SK-N-SH treated with all-trans-retinoic acid at 6 μM for 48 hours (cell line): ENCODE data around the gene MOGAT1.

Source experiments
- ATAC-seq: fragments of 200-7000 bp; cut with Tn5 transposase; 3 replicates; pipeline ENCODE4 v1.9.1; 2020; ENCODE audit warnings: mild to moderate bottlenecking, moderate library complexity
- ARNTL ChIP-seq: fragments of 450-650 bp; formaldehyde crosslinking; IDR thresholded peaks from 2 replicates; pipeline ENCODE4 v1.5.0; 2020; ENCODE audit warnings: low read depth, mild to moderate bottlenecking, moderate library complexity, borderline replicate concordance
- BACH2 ChIP-seq: fragments of 250-450 bp; sonication (Bioruptor Pico); IDR thresholded peaks from 2 replicates; pipeline ENCODE4 v1.9.0; 2021; ENCODE audit warnings: mild to moderate bottlenecking, borderline replicate concordance
- CSDC2 ChIP-seq: fragments of 250-450 bp; sonication (Bioruptor Pico); IDR thresholded peaks from 2 replicates; pipeline ENCODE4 v1.5.0; 2020; ENCODE audit warnings: mild to moderate bottlenecking, moderate library complexity
- CSRNP3 ChIP-seq: fragments of 250-450 bp; sonication (Bioruptor Pico); IDR thresholded peaks from 2 replicates; pipeline ENCODE4 v1.5.1; 2021; ENCODE audit warnings: mild to moderate bottlenecking, moderate library complexity
- ESRRG ChIP-seq: fragments of 250-450 bp; sonication (Bioruptor Pico); IDR thresholded peaks from 2 replicates; pipeline ENCODE4 v1.6.1; 2021; ENCODE audit warnings: mild to moderate bottlenecking
- ISL1 ChIP-seq: fragments of 250-450 bp; sonication (Bioruptor Pico); IDR thresholded peaks from 2 replicates; pipeline ENCODE4 v2.1.2; 2022; ENCODE audit warnings: mild to moderate bottlenecking, moderate library complexity
- PATZ1 ChIP-seq: fragments of 250-450 bp; sonication (Bioruptor Pico); IDR thresholded peaks from 2 replicates; pipeline ENCODE4 v1.8.0; 2020; ENCODE audit warnings: mild to moderate bottlenecking, moderate library complexity, borderline replicate concordance
- POU6F1 ChIP-seq: fragments of 250-450 bp; sonication (Bioruptor Pico); IDR thresholded peaks from 2 replicates; pipeline ENCODE4 v1.8.0; 2021; ENCODE audit warnings: low read depth, mild to moderate bottlenecking, moderate library complexity, borderline replicate concordance
- PPARA ChIP-seq: fragments of 250-450 bp; sonication (Bioruptor Pico); IDR thresholded peaks from 2 replicates; pipeline ENCODE4 v1.5.0; 2020; ENCODE audit warnings: mild to moderate bottlenecking, borderline replicate concordance
- RARB ChIP-seq: fragments of 250-450 bp; sonication (Bioruptor Pico); IDR thresholded peaks from 2 replicates; pipeline ENCODE4 v1.8.0; 2021; ENCODE audit warnings: mild to moderate bottlenecking, moderate library complexity
- SNAI2 ChIP-seq: fragments of 250-450 bp; sonication (Bioruptor Pico); IDR thresholded peaks from 2 replicates; pipeline ENCODE4 v1.5.0; 2020; ENCODE audit warnings: mild to moderate bottlenecking, moderate library complexity
- TCF4 ChIP-seq: fragments of 250-450 bp; sonication (Bioruptor Pico); IDR thresholded peaks from 2 replicates; pipeline ENCODE4 v1.8.0; 2021; ENCODE audit warnings: mild to moderate bottlenecking, moderate library complexity, borderline replicate concordance
- TOX ChIP-seq: fragments of 250-450 bp; sonication (Bioruptor Pico); IDR thresholded peaks from 2 replicates; pipeline ENCODE4 v1.8.0; 2021; ENCODE audit warnings: mild to moderate bottlenecking, moderate library complexity, borderline replicate concordance
- TSHZ2 ChIP-seq: fragments of 250-450 bp; sonication (Bioruptor Pico); IDR thresholded peaks from 2 replicates; pipeline ENCODE4 v1.5.0; 2020; ENCODE audit warnings: mild to moderate bottlenecking, moderate library complexity
- ZFP3 ChIP-seq: fragments of 250-450 bp; sonication (Bioruptor Pico); IDR thresholded peaks from 2 replicates; pipeline ENCODE4 v1.5.0; 2020; ENCODE audit warnings: mild to moderate bottlenecking, moderate library complexity
- ZFP30 ChIP-seq: fragments of 450-650 bp; formaldehyde crosslinking; IDR thresholded peaks from 2 replicates; pipeline ENCODE4 v1.5.0; 2022; ENCODE audit warnings: mild to moderate bottlenecking, moderate library complexity
- ZNF565 ChIP-seq: fragments of 450-650 bp; formaldehyde crosslinking; conservative IDR thresholded peaks from 2 replicates; pipeline ENCODE4 v1.5.0; 2020; ENCODE audit warnings: low read depth, mild to moderate bottlenecking, moderate library complexity
- ZNF8 ChIP-seq: fragments of 450-650 bp; formaldehyde crosslinking; IDR thresholded peaks from 2 replicates; pipeline ENCODE4 v1.5.0; 2020; ENCODE audit warnings: mild to moderate bottlenecking, moderate library complexity

MOGAT1 gene

GRCh38 chr2:222663479-222663878 lies 8.0 kb upstream of the MOGAT1 start:
- TF ChIP-seq CSRNP3 (CRISPR knock-in tag), result no peak
- no peak for TF ChIP-seq ISL1
- TF ChIP-seq TCF4 (CRISPR knock-in tag), result no peak
- TF ChIP-seq BACH2 (CRISPR knock-in tag), result no peak
- no peak for TF ChIP-seq ARNTL (CRISPR knock-in tag)
- no peak for TF ChIP-seq POU6F1
- TF ChIP-seq RARB (CRISPR knock-in tag), result no peak
- no peak for TF ChIP-seq SNAI2 (CRISPR knock-in tag)
- TF ChIP-seq ZFP30 (CRISPR knock-in tag), result no peak
- TF ChIP-seq PATZ1 (CRISPR knock-in tag), result no peak
- no peak for TF ChIP-seq PPARA
- TF ChIP-seq ZNF565 (CRISPR knock-in tag), result no peak
- no peak for TF ChIP-seq ESRRG (CRISPR knock-in tag)
- TF ChIP-seq ZNF8 (CRISPR knock-in tag), result no peak
- no peak for TF ChIP-seq TOX (CRISPR knock-in tag)
- TF ChIP-seq CSDC2, result no peak
- no peak for TF ChIP-seq TSHZ2 (CRISPR knock-in tag)
- no peak for ATAC-seq

GRCh38 chr2:222668494-222669154 lies 2.8 kb upstream of the MOGAT1 start:
- TF ChIP-seq RARB (CRISPR knock-in tag), result no peak
- no peak for TF ChIP-seq ZFP3 (CRISPR knock-in tag)
- no peak for TF ChIP-seq CSRNP3 (CRISPR knock-in tag)
- no peak for TF ChIP-seq ZNF8 (CRISPR knock-in tag)
- TF ChIP-seq TSHZ2 (CRISPR knock-in tag), result no peak
- TF ChIP-seq ARNTL (CRISPR knock-in tag), result no peak
- TF ChIP-seq TOX (CRISPR knock-in tag), result no peak
- TF ChIP-seq ZNF565 (CRISPR knock-in tag), result no peak
- TF ChIP-seq ZFP30 (CRISPR knock-in tag), result no peak
- no peak for ATAC-seq
